Measurements from ENCODE around the gene ZSCAN2. TPM values are rescaled to one million over a fixed set of nuclear protein-coding genes. Genes with fewer than 3 reads are reported as not detected.

The ZSCAN2 gene
- total and polyA plus RNA-seq, 2 of the 8 experiments (the other 6 are each of a cell fraction or from before 2014, with no cell fraction given) = 23.6 to 52.4 TPM

GRCh38 chr15:84661001-84661400 is 60.2 kb downstream of the ZSCAN2 start:
- Histone ChIP-seq H3K18ac (ENCODE audit: extremely low read depth, low read length) (no peak overlapping the region), H3K23ac (ENCODE audit: insufficient read length) (no peak overlapping the region), H3K4ac (replicated peaks; ENCODE audit: insufficient read length, low read depth, low read length) (no peak overlapping the region), H3K27ac (ENCODE audit: low read depth, low read length) (no peak overlapping the region), H2BK120ac (replicated peaks; ENCODE audit: low read depth, low read length) (no peak overlapping the region), H4K8ac (ENCODE audit: extremely low read depth, insufficient read depth, low read length) (no peak overlapping the region), H3K23me2 (ENCODE audit: low read depth, low read length) (peaks cover 5% of the 10 kb centered on the region; the same call in 1 of the 2 replicates), H2AFZ (ENCODE audit: low read length) (no peak overlapping the region), H2BK5ac (ENCODE audit: low read depth, low read length) (no peak overlapping the region), H4K20me1 (replicated peaks in 1 of 2; ENCODE audit: control insufficient read depth in 1 of 2, insufficient read depth in 2 of 2, low read length in 2 of 2) (peaks cover 0 to 2% of the 10 kb centered on the region in 2 experiments), H3K9me3 (ENCODE audit: insufficient read depth in 2 of 2, low read depth in 1 of 2, low read length in 1 of 2) (no peaks in the 10 kb centered on the region), H3K14ac (ENCODE audit: insufficient read length) (no peak overlapping the region), H3K27me3 (replicated peaks in 1 of 4; ENCODE audit: control insufficient read depth in 3 of 4, extremely low read depth in 1 of 4, insufficient read depth in 3 of 4, low read length in 3 of 4) (peaks cover 0 to 13% (median 9%) of the 10 kb centered on the region in 4 experiments; a peak in 5 of 7 replicates), H2BK15ac (ENCODE audit: low read length) (no peak overlapping the region), H3K4me1 (replicated peaks in 1 of 4; ENCODE audit: control insufficient read depth in 3 of 4, insufficient read depth in 4 of 4, low read length in 3 of 4) (peaks cover 0 to 14% (median 13%) of the 10 kb centered on the region in 4 experiments; a peak in 6 of 7 replicates), H3K36me3 (ENCODE audit: control insufficient read depth in 2 of 4, insufficient read depth in 4 of 4, low read length in 3 of 4) (peaks cover 0 to 11% (median 5%) of the 10 kb centered on the region in 4 experiments; a peak in 5 of 8 replicates), H3K4me3 (ENCODE audit: extremely low read depth in 1 of 4, insufficient read depth in 2 of 4, low read depth in 3 of 4, low read length in 4 of 4) (no peak overlapping the region), H3K4me2 (ENCODE audit: insufficient read depth in 1 of 2, low read depth in 2 of 2, low read length in 2 of 2) (no peak overlapping the region), H3K56ac (replicated peaks; ENCODE audit: insufficient read length, low read depth, low read length) (no peak overlapping the region), H2BK12ac (ENCODE audit: low read depth, low read length) (no peak overlapping the region), H3K79me1 (ENCODE audit: low read depth, low read length) (0 out of 2 replicates have a peak, but pooled peaks cover 2% of the 10 kb centered on the region), H2BK20ac (ENCODE audit: low read length) (no peak overlapping the region), H4K91ac (replicated peaks; ENCODE audit: insufficient read length, low read length) (no peak overlapping the region), H2AK5ac (ENCODE audit: low read depth, low read length) (no peak overlapping the region), H3K9ac (replicated peaks in 1 of 4; ENCODE audit: extremely low read depth in 1 of 4, low read depth in 3 of 4, low read length in 3 of 4) (no peak overlapping the region), H3K79me2 (ENCODE audit: control insufficient read depth in 1 of 2, insufficient read depth in 2 of 2, low read length in 2 of 2) (no peaks in the 10 kb centered on the region), H4K5ac (ENCODE audit: insufficient read length, low read depth, low read length) (no peak overlapping the region)
- 94% methylated on average over 7 of the region's 10 CpGs; no CpG with 5 or more reads in 1 of the 2 experiments for WGBS, 2 experiments (ENCODE audit: extremely low coverage in 1 of 2, insufficient coverage in 1 of 2, insufficient read length in 1 of 2, insufficient replicate concordance in 2 of 2, low coverage in 1 of 2, low lambda C conversion rate in 2 of 2, missing lambda C conversion rate in 1 of 2)
- DNase-seq (ENCODE audit: low read depth in 1 of 2, low spot score in 2 of 2) = no peak
- no peak for FAIRE-seq
- ChIA-PET CTCF (ENCODE audit: partially characterized antibody) (interaction anchor here (0.5 to 10.6 kb wide), 5 partner anchors 39 to 1865 kb away, joined by 3 to 86 read pairs (median 4); no protein-coding TSS in a partner anchor), POLR2A (ENCODE audit: partially characterized antibody) (interaction anchor here (1.2 to 2.0 kb wide), 2 partner anchors 55 to 60 kb away, joined by 3 to 10 read pairs; partner anchors contain the start of gene SEC11A)
- TF ChIP-seq TEAD4 (IDR thresholded peaks at IDR 0.05; ENCODE audit: low read depth, low read length) = no peak
- no peak for TF ChIP-seq TCF12 (IDR thresholded peaks at IDR 0.05; ENCODE audit: low read depth, low read length)
- no peak for TF ChIP-seq RBBP5 (IDR thresholded peaks at IDR 0.05; ENCODE audit: borderline replicate concordance, low read depth, low read length)
- no peak for TF ChIP-seq TAF7 (optimal IDR thresholded peaks at IDR 0.05; ENCODE audit: borderline replicate concordance, low read depth, low read length)
- TF ChIP-seq BCL11A (IDR thresholded peaks at IDR 0.05; ENCODE audit: low read depth in 2 of 2, low read length in 2 of 2) = no peak

Data from H1 (cell line).